Caco-2 (cell line): ENCODE measurements around the gene CNOT2. TPM values are rescaled to one million over a fixed set of nuclear protein-coding genes. Genes with fewer than 3 reads are reported as not detected.
A peak's percentile ranks its signal among the peaks of the same experiment; 100 is the strongest.

ENCODE experiments used
- BruUV-seq: library from RNA; stranded (reverse); fragments of 400-500 nt; replicated peaks from 2 replicates; lab custom pipeline; 2021; lab: Mats Ljungman, UMichigan
- CTCF ChIA-PET: fragments of 300-600 bp; sonication (Branson Sonifier 250); formaldehyde crosslinking; loops from one replicate; lab custom pipeline; 2022; ENCODE audit warnings: antibody characterized with exemption; lab: Charles Lee
- POLR2A ChIA-PET: fragments of 300-600 bp; sonication (Branson Sonifier 250); formaldehyde crosslinking; loops from one replicate; lab custom pipeline; 2022; ENCODE audit warnings: antibody characterized with exemption; lab: Charles Lee
- DNase-seq, 2 experiments: peaks; one replicate each; pipeline versions ENCODE4 v3.0.0 to v3.0.0-alpha.2; 2020 to 2022
- H3K27me3 ChIP-seq: replicated peaks from 2 replicates; pipeline ENCODE4 v1.6.0; 2011; ENCODE audit warnings: low read length; ENCODE audit not compliant: control insufficient read depth, insufficient read depth
- H3K36me3 ChIP-seq: 2 replicates; pipeline ENCODE4 v1.5.1; 2011; ENCODE audit warnings: low read length; ENCODE audit not compliant: control insufficient read depth, insufficient read depth
- H3K4me1 ChIP-seq: fragments of 250-450 bp; sonication (Bioruptor Pico); 2 replicates; pipeline ENCODE4 v1.5.1; 2020; ENCODE audit warnings: mild to moderate bottlenecking
- H3K4me3 ChIP-seq: 2 replicates; pipeline ENCODE4 v1.5.1; 2011; ENCODE audit warnings: low read depth, mild to moderate bottlenecking, control low read depth, low read length
- H3K9me3 ChIP-seq: fragments of 250-450 bp; sonication (Bioruptor Pico); 2 replicates; pipeline ENCODE4 v1.5.1; 2020; ENCODE audit warnings: mild to moderate bottlenecking, moderate library complexity
- H3K27ac Mint-ChIP-seq: one replicate; pipeline ENCODE4 v1.8.0; 2022; ENCODE audit warnings: mixed read lengths; ENCODE audit not compliant: unreplicated experiment
- H3K27me3 Mint-ChIP-seq: one replicate; pipeline ENCODE4 v1.8.0; 2022; ENCODE audit warnings: mixed read lengths; ENCODE audit not compliant: insufficient read depth, unreplicated experiment
- H3K36me3 Mint-ChIP-seq: one replicate; pipeline ENCODE4 v1.8.0; 2022; ENCODE audit warnings: mild to moderate bottlenecking, mixed read lengths; ENCODE audit not compliant: insufficient read depth, unreplicated experiment
- H3K4me1 Mint-ChIP-seq: one replicate; pipeline ENCODE4 v1.8.0; 2022; ENCODE audit warnings: low read depth, mixed read lengths; ENCODE audit not compliant: unreplicated experiment
- H3K4me3 Mint-ChIP-seq: one replicate; pipeline ENCODE4 v1.8.0; 2022; ENCODE audit warnings: mild to moderate bottlenecking, moderate library complexity, mixed read lengths; ENCODE audit not compliant: unreplicated experiment
- H3K9me3 Mint-ChIP-seq: one replicate; pipeline ENCODE4 v1.8.0; 2022; ENCODE audit warnings: mixed read lengths; ENCODE audit not compliant: unreplicated experiment
- intact Hi-C: fragments of 100-400 bp; cut with micrococcal nuclease; formaldehyde crosslinking; loops from one replicate; pipeline ENCODE4 v1.10.0; 2022; ENCODE audit not compliant: unreplicated experiment
- total RNA-seq: library from RNA; stranded (reverse); gene quantifications from 2 replicates; pipeline ENCODE4 v1.2.3, GENCODE V29; 2022
- TF ChIP-seq, protein P1 (sequence below), 2 experiments: fragments of 200-600 bp in 1 of 2; IDR thresholded peaks; 1 replicate in 1 of 2; 2 replicates in 1 of 2; pipeline versions ENCODE4 v1.5.1 to v1.8.0; 2011 to 2022; ENCODE audit warnings: antibody characterized with exemption in 1 of 2, control low read depth in 1 of 2, inconsistent platforms in 1 of 2, low read depth in 1 of 2, low read length in 1 of 2, mild to moderate bottlenecking in 1 of 2, moderate library complexity in 1 of 2; ENCODE audit not compliant: insufficient read depth in 1 of 2, severe bottlenecking in 1 of 2, unreplicated experiment in 1 of 2

Gene CNOT2
- total RNA-seq, 1 experiment from 2014 or later: 83.5 TPM

DNA sequence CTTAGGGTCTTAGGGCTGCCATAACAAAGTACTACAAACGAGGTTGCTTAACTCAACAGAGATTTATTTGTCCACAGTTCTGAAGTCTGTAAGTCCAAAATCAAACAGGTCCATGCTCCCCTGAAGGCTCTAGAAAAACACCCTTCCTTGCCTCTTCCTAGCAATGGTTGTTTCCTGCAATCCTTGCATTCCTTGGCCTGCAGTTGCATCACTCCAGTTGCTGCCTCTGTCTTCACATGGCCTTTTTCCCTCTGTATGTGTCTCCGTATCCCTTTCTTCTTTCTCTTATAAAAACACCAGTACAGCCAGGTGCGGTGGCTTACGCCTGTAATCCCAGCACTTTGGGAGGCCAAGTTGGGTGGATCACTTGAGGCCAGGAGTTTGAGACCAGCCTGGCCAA is 140.3 kb downstream of the CNOT2 start:
- Histone ChIP-seq H3K27me3 (no peaks in the 10 kb centered on the region), H3K4me1 (no peaks in the 10 kb centered on the region), H3K4me3 (no peak overlapping the region), H3K36me3 (no peaks in the 10 kb centered on the region), H3K9me3 (no peaks in the 10 kb centered on the region)
- peaks cover 6% of the 10 kb centered on the region for H3K4me1 Mint-ChIP-seq
- no peak for DNase-seq
- H3K27me3 Mint-ChIP-seq: no peaks in the 10 kb centered on the region
- H3K9me3 Mint-ChIP-seq: no peaks in the 10 kb centered on the region
- H3K4me3 Mint-ChIP-seq: no peak overlapping the region
- ChIA-PET CTCF (no interaction called here), POLR2A (no interaction called here)
- no TSS peak for BruUV-seq
- TF ChIP-seq, protein P1, sequence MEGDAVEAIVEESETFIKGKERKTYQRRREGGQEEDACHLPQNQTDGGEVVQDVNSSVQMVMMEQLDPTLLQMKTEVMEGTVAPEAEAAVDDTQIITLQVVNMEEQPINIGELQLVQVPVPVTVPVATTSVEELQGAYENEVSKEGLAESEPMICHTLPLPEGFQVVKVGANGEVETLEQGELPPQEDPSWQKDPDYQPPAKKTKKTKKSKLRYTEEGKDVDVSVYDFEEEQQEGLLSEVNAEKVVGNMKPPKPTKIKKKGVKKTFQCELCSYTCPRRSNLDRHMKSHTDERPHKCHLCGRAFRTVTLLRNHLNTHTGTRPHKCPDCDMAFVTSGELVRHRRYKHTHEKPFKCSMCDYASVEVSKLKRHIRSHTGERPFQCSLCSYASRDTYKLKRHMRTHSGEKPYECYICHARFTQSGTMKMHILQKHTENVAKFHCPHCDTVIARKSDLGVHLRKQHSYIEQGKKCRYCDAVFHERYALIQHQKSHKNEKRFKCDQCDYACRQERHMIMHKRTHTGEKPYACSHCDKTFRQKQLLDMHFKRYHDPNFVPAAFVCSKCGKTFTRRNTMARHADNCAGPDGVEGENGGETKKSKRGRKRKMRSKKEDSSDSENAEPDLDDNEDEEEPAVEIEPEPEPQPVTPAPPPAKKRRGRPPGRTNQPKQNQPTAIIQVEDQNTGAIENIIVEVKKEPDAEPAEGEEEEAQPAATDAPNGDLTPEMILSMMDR (IDR thresholded peaks at IDR 0.05; ENCODE audit: insufficient read depth in 1 of 2, low read depth in 1 of 2, low read length in 1 of 2, severe bottlenecking in 1 of 2, unreplicated experiment in 1 of 2): no peak
- intact Hi-C loops: no loop called here
- peak overlapping the region; percentile 81 for H3K27ac Mint-ChIP-seq
- no peaks in the 10 kb centered on the region for H3K36me3 Mint-ChIP-seq

DNA sequence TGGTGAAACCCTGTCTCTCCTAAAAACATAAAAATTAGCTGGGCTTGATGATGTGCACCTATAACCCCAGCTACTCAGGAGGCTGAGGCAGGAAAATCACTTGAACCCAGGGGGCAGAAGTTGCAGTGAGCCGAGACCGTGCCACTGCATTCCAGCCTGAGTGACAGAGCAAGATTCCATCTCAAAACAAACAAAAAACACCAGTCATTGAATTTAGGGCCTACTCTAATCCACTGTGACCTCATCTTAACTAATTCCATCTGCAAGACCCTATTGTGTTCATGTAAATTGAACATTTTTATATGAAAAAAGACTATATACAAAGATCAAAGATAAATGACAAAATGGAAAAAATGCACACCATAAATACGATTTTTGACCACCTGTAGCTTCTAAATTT is 140.7 kb downstream of the CNOT2 start:
- Mint-ChIP-seq H3K27ac (peak overlapping the region; percentile 81), H3K4me1 (peaks cover 6% of the 10 kb centered on the region), H3K4me3 (no peak overlapping the region), H3K9me3 (no peaks in the 10 kb centered on the region), H3K27me3 (no peaks in the 10 kb centered on the region), H3K36me3 (no peaks in the 10 kb centered on the region)
- no peak for DNase-seq
- Histone ChIP-seq H3K4me3 (no peak overlapping the region), H3K4me1 (no peaks in the 10 kb centered on the region), H3K27me3 (no peaks in the 10 kb centered on the region), H3K36me3 (no peaks in the 10 kb centered on the region), H3K9me3 (no peaks in the 10 kb centered on the region)
- ChIA-PET CTCF (no interaction called here), POLR2A (no interaction called here)
- intact Hi-C loops: no loop called here
- TF ChIP-seq, protein P1 (IDR thresholded peaks at IDR 0.05; ENCODE audit: insufficient read depth in 1 of 2, low read depth in 1 of 2, low read length in 1 of 2, severe bottlenecking in 1 of 2, unreplicated experiment in 1 of 2): no peak
- BruUV-seq: no TSS peak

DNA sequence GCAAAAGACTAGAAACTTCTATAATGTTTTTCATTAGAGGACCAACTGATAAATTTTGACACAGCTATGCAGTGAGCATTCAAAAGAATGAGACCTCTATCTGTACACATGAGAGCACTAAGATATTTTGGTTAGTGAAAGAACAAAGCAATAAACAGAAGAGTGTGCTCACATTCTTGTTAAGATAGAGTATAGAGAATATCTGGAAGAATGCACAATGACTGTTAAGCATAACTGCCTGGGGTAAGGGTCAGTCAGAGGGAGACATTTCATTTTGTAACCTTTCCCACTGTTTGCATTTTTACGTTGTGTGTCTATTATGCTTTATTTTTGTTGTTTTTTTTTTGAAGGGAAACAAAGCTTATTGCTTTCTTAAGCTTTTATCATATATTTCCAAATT is 143.5 kb downstream of the CNOT2 start:
- no peaks in the 10 kb centered on the region for H3K36me3 Mint-ChIP-seq
- intact Hi-C loops: no loop called here
- Histone ChIP-seq H3K4me3 (no peak overlapping the region), H3K36me3 (no peaks in the 10 kb centered on the region), H3K9me3 (no peaks in the 10 kb centered on the region), H3K4me1 (no peaks in the 10 kb centered on the region), H3K27me3 (no peaks in the 10 kb centered on the region)
- peaks cover 11% of the 10 kb centered on the region for H3K9me3 Mint-ChIP-seq
- CTCF ChIA-PET: no interaction called here
- H3K4me3 Mint-ChIP-seq: no peak overlapping the region
- POLR2A ChIA-PET: no interaction called here
- peaks cover 6% of the 10 kb centered on the region for H3K4me1 Mint-ChIP-seq
- no TSS peak for BruUV-seq
- no peak for DNase-seq
- H3K27ac Mint-ChIP-seq: no peak overlapping the region
- TF ChIP-seq, protein P1 (IDR thresholded peaks at IDR 0.05; ENCODE audit: insufficient read depth in 1 of 2, low read depth in 1 of 2, low read length in 1 of 2, severe bottlenecking in 1 of 2, unreplicated experiment in 1 of 2): no peak
- H3K27me3 Mint-ChIP-seq: no peaks in the 10 kb centered on the region
